HG03159 (cell line): ENCODE data around the gene CCDC144A.
"Not testable (repeated sequence)": the region's sequence is repeated elsewhere in the genome, so short reads cannot be mapped to it uniquely, and the experiment has no call there.

ENCODE experiments used
- ATAC-seq: cut with Tn5 transposase; IDR thresholded peaks from one replicate; pipeline ENCODE4 v1.9.1; 2021; ENCODE audit warnings: mild to moderate bottlenecking, moderate library complexity; ENCODE audit not compliant: unreplicated experiment

CCDC144A gene, protein sequence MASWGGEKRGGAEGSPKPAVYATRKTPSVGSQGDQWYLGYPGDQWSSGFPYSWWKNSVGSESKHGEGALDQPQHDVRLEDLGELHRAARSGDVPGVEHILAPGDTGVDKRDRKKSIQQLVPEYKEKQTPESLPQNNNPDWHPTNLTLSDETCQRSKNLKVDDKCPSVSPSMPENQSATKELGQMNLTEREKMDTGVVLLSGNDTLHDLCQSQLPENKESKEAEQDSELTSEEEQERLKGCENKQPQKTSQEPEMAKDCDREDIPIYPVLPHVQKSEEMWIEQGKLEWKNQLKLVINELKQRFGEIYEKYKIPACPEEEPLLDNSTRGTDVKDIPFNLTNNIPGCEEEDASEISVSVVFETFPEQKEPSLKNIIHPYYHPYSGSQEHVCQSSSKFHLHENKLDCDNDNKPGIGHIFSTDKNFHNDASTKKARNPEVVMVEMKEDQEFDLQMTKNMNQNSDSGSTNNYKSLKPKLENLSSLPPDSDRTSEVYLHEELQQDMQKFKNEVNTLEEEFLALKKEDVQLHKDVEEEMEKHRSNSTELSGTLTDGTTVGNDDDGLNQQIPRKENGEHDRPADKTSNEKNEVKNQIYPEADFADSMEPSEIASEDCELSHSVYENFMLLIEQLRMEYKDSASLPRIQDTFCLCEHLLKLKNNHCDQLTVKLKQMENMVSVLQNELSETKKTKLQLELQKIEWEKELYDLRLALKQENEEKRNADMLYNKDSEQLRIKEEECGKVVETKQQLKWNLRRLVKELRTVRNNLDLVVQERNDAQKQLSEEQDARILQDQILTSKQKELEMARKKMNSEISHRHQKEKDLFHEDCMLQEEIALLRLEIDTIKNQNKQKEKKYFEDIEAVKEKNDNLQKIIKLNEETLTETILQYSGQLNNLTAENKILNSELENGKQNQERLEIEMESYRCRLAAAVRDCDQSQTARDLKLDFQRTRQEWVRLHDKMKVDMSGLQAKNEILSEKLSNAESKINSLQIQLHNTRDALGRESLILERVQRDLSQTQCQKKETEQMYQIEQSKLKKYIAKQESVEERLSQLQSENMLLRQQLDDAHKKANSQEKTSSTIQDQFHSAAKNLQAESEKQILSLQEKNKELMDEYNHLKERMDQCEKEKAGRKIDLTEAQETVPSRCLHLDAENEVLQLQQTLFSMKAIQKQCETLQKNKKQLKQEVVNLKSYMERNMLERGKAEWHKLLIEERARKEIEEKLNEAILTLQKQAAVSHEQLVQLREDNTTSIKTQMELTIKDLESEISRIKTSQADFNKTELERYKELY (N-terminal part only)

DNA sequence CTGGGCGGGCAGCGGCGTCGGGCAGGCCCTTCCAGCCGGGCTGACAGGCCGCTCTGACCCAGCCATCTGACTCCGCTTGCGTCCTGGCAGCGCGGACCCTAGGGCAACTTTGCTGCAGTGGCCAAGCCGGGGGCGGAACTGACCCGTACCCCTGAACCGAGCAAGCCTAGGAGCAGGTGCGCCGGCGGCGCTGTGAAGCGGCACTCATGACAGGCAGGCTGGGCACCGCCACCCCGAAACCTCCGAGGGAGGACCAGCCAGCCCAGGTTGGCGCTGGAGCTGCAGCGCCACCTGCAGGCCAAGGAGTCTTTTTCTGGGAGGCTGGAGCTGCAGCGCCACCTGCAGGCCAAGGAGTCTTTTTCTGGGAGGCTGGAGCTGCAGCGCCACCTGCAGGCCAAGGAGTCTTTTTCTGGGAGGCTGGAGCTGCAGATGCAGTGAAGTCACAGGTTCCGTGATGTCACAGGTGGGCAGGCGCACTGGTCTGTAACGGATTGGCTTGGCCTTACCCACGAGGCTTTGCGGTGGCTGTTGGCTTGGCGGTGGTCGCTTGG lies at the start of gene CCDC144A:
CCDC144A (plus strand) TSS at position 511 of the 551 bp plus-strand sequence. CDS start 160 bp downstream, outside the sequence.
- not testable (repeated sequence) for ATAC-seq

DNA sequence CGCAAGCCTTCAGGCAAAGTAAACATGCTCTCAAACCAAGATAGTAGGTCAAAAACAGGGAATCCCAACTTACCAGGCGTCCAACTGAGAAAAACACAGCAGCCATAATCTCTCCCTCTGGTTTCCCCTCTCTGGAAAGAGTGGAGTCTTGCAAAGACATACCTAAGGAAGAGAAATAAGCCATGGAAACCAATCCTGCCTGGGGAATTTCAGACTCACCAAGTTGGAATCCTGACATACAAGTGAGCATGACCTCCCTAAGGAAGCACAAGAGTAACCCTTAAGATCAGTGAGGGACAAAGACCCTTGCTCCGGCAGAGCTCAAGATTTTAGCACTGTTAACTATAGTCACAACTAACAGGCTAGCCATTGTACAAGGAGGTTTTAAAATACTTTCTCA lies 40.5 kb upstream of the CCDC144A start:
- ATAC-seq = no peak

DNA sequence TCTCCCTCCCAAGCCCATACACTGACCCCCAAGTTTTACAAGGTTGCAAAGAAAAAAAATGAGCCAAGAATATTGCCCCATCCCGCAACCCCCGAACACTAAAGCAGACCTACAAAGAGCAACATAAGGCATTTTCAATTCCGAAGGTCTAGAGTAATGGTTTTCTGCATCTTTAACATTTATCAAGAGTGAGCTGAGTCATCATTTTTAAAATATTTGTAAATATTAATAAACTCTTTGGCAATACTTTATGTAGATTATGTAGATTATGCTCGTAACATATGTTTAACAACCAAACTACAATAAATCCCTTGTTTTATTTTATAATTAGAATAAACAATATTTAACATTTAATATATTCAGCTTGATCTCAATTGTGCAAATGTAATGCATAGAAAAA lies 37.8 kb upstream of the CCDC144A start:
- no peak for ATAC-seq

DNA sequence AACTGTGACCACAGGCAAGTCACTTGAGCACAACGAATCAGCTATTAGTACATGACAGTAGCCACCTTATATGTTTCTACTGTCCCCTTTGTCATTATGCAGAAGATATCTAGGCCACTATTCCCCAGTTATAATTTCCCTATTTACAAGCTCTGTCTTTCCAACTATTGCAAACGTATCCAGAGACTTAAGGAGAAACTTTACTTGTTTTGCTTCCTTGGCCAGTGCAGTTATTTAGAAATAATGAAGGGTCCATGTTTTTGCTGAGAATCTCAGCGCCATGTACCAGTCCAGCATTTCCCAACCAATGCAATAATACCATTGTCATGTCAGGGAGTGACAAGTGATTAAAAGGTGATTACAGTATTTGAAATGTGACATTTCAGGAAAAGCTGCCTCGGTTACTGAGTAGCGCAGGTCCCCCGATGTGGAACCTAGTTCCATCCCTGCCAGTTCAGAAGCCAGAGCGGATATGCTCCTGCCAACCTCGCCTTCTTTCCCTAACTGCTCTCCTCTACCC lies 37.1 kb upstream of the CCDC144A start:
- peak; percentile 11 for ATAC-seq

DNA sequence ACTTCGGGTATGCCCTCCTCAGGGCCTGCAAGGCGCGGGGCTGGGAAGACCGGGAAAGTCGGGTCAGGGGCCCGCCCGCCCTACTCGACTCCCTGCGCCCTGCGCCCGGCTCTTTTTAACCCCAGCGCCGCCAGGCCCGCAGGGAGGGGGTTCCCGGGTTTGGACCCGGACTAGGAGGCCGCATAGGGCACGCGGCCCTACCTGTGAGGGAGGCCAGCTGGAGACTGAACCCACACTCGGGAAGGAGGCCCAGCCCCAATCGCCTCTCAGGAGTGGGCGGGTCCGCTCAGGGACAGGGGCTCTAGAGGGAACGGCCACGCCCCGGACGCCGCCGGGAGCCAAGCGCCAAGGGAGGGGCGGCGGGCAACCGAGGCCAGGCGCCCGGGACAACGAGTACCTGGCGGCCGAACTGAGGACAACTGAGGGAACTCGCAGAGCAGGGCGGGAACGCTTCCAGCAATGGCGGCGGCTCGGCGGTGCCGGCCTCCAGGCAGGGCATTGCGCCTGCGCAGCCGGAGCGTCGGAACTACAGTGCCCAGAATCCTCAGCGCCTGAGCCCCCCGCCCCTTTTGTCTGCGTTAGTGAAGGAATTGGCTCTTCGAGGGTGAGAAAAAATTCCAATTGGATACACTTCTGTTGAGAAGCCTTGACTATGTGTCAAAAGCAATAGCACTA lies 36.5 kb upstream of the CCDC144A start, which contains the start of gene ZNF624:
ZNF624 (minus strand) TSS at position 484 of the 675 bp plus-strand sequence.
- peak; percentile 94 for ATAC-seq

DNA sequence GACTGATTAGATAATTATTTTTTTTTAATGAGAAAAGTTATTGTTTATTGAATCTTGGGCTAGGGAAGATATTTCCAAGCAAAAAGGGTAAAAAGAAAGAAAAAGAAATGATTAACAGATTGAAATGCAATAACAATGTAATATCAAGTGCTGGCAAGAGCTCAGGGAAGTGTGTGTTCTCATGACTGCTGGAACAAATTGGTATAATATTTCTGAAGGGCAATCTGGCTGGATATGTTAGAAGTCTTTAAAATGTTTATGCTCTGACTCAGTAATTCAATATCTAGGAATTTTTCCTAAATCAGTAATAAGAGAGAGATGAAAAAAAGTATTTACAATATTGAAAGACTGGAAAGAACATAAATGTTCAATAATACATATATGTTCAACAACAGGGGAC lies 28.8 kb upstream of the CCDC144A start:
- ATAC-seq = no peak

DNA sequence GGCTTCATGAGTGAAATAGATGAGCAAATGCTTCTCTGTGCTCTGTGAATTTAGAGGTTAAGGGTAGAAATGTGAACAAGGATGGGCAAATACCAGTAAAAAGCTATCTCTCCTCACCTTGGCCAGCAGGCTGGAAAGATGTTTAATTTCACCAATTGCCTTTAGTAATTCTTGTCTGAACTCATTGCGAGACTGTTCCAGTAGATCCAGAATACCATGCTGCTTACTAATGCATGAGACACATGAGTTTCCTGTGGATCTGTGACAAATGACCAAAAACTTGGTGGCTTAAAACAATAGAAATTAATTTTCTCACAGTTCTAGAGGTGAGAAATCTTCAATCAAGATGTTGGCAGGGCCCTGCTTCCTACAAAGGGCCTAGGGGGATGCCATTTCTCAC lies 27.1 kb upstream of the CCDC144A start:
- ATAC-seq = no peak

DNA sequence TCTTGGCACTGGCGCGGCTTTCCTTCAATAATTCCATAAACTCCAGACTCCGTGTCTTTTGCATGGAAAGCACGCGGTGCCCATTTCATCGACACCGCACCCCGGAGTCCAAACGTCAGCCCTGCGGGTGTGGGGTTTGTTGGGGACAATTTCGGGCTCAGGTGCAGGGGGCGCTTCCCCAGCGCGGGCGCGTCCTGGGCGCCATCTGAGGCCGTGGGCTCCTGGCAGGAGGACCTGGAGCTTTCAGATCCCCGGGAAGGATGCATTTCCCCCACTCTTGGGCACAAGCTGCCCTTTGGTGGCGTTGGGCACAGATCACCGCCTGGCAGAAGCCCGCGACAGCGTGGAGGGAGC lies 23.5 kb upstream of the CCDC144A start:
- not testable (repeated sequence) for ATAC-seq

DNA sequence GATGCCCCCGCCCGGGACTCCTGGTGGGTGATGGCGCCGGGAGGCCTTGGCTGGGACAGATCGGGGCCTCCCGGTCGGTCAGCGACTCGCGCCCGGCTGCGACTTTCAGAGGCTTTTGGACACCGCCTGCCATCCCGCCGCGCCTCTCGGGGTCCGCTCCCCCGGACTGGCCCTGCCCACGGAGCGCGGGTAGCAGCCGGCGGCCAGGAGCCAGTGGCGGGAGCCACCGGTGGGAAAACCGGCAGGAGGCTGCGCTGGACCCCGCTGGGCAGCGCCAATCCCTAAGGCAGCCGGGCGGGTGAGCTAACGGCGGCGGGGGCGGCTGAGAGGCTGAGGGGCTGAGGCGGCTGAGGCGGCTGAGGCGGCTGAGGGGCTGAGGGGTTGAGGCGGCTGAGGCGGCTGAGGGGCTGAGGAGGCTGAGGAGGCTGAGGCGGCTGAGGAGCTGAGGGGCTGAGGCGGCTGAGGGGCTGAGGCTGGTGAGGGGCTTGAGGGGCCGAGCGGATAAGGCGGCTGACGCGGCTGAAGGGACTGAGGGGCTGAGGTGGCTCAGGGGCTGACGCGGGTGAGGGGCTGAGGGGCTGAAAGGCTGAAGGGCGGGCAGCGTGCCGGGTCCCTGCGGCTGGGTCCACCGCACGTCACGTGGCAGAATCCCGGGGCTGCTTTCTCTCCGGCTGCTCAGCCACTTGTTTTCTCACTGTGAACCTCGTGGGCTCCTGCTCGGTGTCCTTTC lies 23.0 kb upstream of the CCDC144A start:
- ATAC-seq = not testable (repeated sequence)

DNA sequence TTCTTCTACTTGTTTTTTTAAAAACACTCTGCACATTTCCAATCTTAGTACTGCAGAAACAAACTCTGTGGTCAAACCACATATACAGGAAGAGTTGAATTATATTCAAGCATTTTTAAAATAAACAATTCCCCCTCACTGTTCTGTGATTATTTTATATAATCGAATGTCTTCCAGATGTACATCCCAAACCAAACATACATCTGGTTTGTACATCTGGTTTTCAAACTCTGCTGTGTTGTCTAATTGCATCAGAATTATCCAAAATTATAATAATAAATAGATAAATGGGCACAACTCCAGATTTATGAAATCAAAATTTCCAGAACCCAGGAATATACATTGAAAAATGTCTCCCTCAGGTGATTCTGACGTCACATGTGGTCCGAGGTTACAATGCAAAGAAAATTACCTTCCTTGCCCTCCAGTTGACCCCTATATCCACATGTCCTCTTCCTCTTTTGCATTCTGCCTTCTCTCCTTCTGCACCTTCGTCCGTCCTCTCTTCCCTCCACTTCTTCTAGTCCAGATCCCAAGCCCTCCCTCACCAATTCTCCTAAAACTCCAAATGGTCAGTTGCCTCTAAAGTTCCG lies 13.3 kb upstream of the CCDC144A start:
- ATAC-seq = no peak

DNA sequence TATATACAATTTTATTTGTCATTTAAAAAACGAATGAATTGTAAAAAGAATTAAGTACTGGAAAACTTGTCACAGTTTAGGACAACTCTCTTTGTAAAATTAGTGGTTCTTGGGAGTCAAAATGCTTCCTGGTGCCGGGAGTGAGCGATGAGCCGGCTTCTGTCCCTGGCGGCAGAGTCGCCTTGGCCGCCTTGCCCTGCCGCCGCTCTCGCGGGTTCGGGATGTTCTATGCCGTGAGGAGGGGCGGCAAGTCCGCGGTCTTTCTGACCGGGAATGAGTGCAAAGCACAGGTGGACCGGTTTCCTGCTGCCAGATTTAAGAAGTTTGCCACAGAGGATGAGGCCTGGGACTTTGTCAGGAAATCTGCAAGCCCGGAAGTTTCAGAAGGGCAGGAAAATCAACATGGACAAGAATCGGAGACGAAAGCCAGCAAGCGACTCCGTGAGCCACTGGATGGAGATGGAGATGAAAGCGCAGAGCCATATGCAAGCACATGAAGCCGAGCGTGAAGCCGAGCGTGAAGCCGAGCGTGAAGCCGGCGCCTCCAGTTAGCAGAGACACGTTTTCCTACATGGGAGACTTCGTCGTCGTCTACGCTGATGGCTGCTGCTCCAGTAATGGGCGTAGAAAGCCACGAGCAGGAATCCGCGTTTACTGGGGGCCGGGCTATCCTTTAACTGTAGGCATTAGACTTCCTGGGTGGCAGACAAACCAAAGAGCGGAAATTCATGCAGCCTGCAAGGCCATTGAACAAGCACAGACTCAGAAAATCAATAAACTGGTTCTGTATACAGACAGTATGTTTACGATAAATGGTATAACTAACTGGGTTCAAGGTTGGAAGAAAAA lies 6.5 kb upstream of the CCDC144A start:
- ATAC-seq = not testable (repeated sequence)

DNA sequence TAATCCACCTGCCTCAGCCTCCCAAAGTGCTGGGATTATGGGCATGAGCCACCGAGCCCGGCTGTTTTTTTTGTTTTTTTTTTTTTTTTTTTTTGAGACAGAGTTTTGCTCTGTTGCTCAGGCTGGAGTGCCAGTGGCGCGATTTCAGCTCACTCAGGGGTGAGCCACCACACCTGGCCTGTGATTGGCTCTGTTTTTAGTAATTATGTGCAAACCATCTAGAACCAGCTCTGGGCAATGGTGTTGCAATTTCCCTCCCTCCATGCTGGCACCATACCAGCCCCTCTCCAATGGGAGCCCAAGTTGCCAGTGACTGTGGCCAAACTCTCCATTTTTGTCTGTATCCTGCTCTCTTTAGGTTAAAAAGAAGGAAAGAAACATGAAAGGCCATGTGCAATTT lies 4.0 kb upstream of the CCDC144A start:
- ATAC-seq = not testable (repeated sequence)

DNA sequence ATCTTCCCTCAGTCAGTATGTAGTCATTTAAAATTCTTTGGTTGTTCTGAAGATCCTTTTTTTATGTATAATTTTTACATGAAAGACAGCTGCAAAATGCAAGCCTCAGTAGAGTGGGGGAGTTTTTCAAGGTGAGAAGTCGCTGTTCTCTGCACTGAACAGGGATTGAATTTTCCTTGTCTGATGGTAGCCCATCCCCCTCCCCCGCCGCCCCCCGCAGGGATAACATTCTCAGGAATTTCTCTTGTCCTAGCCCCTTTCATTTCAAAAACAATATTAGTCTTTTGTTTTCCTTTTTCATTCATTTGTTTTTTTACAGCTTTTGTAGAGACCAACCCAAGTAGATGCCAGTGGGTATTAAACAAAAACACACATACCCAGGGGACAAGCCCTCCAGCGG lies 2.9 kb upstream of the CCDC144A start:
- ATAC-seq = not testable (repeated sequence)

DNA sequence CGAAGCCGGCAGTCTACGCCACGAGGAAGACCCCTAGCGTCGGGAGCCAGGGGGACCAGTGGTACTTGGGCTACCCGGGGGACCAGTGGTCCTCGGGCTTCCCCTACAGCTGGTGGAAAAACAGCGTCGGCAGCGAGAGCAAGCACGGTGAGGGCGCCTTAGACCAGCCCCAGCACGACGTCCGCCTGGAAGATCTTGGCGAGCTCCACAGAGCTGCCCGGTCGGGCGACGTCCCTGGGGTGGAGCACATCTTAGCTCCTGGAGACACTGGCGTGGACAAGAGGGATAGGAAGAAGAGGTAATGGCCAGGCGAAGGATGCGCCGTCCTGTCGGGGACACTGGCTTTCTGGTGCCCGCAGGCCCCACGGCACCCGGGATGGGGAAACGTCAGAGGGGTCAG lies 406 bp downstream of the CCDC144A start:
- not testable (repeated sequence) for ATAC-seq

DNA sequence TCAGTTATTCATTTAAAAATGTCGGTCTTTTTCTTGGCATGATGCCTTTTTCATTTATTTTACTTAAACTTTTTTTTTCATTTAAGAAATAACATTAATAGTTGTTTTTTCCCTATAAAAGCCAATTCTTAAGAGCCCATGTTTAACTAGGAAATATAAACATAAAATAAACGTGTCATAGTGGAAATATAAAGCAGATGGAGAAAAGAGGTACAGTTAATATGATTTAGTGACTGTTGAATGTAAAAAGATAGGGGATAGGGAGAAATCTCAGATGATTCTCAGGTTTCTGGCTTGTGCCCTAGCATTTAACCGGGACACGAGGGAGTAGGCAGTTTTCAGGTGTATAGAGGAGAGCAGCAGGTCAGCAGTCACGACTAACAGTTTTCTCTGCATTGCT lies 7.6 kb downstream of the CCDC144A start:
- ATAC-seq = not testable (repeated sequence)

DNA sequence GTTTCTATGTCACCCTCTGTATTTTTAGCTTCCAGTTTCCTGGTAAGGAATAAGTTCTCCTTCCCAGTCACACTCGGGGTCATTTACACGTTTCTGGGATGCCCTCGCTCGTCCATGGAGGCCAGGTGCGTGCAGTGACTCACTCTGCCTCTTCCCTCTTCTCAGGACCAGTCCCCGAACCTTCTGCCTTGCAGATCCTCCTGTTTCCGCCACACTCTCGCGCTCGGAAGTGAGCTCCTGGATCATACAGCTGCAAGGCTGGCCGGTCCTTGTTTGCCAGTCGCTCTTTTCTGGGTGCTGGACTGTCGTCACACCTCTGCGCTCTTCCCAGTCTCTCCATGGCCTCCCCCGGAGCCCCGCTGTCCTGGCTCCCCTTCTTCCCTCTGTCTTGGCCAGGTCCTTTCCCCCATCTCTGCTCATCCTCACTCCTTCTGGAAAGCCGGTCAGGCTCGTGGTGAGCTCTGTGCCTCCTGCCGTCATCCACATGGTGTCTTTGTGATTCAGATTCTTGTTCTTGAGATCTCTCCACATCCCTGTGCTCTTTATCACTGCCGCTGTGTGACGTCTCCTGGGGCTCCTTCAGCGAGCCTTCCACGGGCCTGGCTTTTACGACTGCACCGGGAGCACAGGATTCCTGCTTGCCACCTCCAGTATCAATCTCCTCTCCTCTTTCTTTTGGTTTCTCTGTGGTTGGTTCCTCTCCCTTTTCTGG lies 55.6 kb downstream of the CCDC144A start:
- ATAC-seq = not testable (repeated sequence)

DNA sequence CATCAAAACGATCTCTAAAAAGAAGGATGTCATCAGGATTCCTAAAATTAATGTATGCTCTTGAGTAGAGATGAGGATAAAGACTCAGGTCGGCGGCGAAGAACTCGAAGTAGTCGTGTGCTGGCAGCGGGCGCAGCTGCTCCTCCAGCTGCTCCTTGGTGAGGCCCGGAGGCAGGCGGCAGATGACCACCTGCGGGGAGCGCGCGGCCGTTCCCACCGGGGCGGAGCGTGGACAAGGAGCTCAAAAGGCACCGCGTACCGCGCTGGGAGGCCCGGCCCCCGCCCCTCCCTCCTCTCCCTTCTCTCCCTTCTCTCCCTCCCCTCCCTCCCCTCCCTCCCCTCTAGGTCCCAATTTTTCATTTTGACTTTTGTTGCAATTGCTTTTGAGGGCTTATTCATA lies 56.5 kb downstream of the CCDC144A start:
- ATAC-seq = not testable (repeated sequence)
